ENCODE results near the gene LARGE1.

DNA sequence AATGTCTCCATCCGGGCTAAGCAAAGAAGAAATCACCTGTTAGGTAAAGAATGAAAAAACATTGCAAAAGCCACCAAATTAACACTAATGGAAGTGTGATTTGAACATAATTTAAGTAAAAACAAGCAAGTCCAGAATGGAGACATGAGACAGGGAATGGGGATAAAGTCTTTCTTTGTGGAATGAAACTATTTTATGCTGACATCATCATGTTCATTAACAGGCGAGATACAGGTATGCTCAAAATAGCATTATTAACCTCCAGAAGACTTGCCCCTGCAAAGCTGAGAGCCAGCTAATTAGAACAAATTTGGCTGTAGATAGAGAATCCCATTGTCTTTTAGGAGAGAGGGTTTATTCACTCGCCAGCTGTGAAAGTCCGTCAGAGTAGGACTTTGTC is 4.9 kb upstream of the LARGE1 start:
- TF ChIP-seq EZH2phosphoT487 (IDR thresholded peaks at IDR 0.05; ENCODE audit: insufficient read depth, low read depth) (no peak), EZH2 (IDR thresholded peaks at IDR 0.05; ENCODE audit: insufficient read depth, poor library complexity, severe bottlenecking) (no peak)

All from GM23248 (cell line).